Measurements from ENCODE around the gene CSNK2A2. TPM values are rescaled to one million over a fixed set of nuclear protein-coding genes. Genes with fewer than 3 reads are reported as not detected.

The CSNK2A2 gene
- total and polyA plus RNA-seq, 8 donors = 55.5 to 84.6 (median 73.8) TPM

GRCh38 chr16:58176608-58177352 lies 21.1 kb downstream of the CSNK2A2 start:
- H3K4me1 ChIP-seq = no peaks in the 10 kb centered on the region
- no peaks in the 10 kb centered on the region for H3K9me3 ChIP-seq
- no peak overlapping the region for H3K4me3 ChIP-seq
- peaks cover 0 to 66% of the 10 kb centered on the region in 2 donors for H3K36me3 ChIP-seq
- DNase-seq (no peak), ATAC-seq (no peak)
- H3K27ac ChIP-seq = no peak overlapping the region
- intact Hi-C loops (cut with DNase I) = no loop called here
- TF ChIP-seq CTCF (IDR thresholded peaks at IDR 0.05) = no peak
- H3K27me3 ChIP-seq = no peaks in the 10 kb centered on the region

- TF ChIP-seq CTCF (IDR thresholded peaks at IDR 0.05) = no peak
- H3K27ac ChIP-seq = no peak overlapping the region
- H3K4me3 ChIP-seq = no peak overlapping the region
- ATAC-seq = no peak
- no peaks in the 10 kb centered on the region for H3K4me1 ChIP-seq
- DNase-seq = no peak
- peaks cover 5 to 95% of the 10 kb centered on the region in 2 donors for H3K36me3 ChIP-seq
- intact Hi-C loops (cut with DNase I) = no loop called here
- no peaks in the 10 kb centered on the region for H3K27me3 ChIP-seq
- no peaks in the 10 kb centered on the region for H3K9me3 ChIP-seq
Measured at GRCh38 chr16:58170223-58170622, 27.7 kb downstream of the CSNK2A2 start.

- no peak for DNase-seq
- intact Hi-C loops (cut with DNase I) = no loop called here
- Histone ChIP-seq H3K4me1 (no peaks in the 10 kb centered on the region), H3K36me3 (peaks cover 0 to 78% of the 10 kb centered on the region in 2 donors), H3K9me3 (no peaks in the 10 kb centered on the region), H3K27me3 (no peaks in the 10 kb centered on the region), H3K4me3 (no peak overlapping the region), H3K27ac (no peak overlapping the region)
- ATAC-seq = no peak
- TF ChIP-seq CTCF (IDR thresholded peaks at IDR 0.05) = no peak
Measured at GRCh38 chr16:58160855-58161254, 37.1 kb downstream of the CSNK2A2 start.

- intact Hi-C loops (cut with DNase I) = no loop called here
- no peak for DNase-seq
- Histone ChIP-seq H3K36me3 (peaks cover 0 to 57% of the 10 kb centered on the region in 2 donors), H3K4me1 (no peaks in the 10 kb centered on the region), H3K9me3 (no peaks in the 10 kb centered on the region), H3K27ac (no peak overlapping the region), H3K27me3 (no peaks in the 10 kb centered on the region), H3K4me3 (no peak overlapping the region)
- ATAC-seq = no peak
- TF ChIP-seq CTCF (IDR thresholded peaks at IDR 0.05) = no peak
Measured at GRCh38 chr16:58158725-58159124, 39.2 kb downstream of the CSNK2A2 start.

GRCh38 chr16:58157951-58158540 lies 39.9 kb downstream of the CSNK2A2 start:
- no peak for DNase-seq
- Histone ChIP-seq H3K36me3 (peaks cover 0 to 50% of the 10 kb centered on the region in 2 donors), H3K27me3 (no peaks in the 10 kb centered on the region), H3K9me3 (no peaks in the 10 kb centered on the region), H3K4me1 (no peaks in the 10 kb centered on the region), H3K4me3 (no peak overlapping the region), H3K27ac (no peak overlapping the region)
- ATAC-seq = no peak
- intact Hi-C loops (cut with DNase I) = no loop called here
- no peak for TF ChIP-seq CTCF (IDR thresholded peaks at IDR 0.05)
